ENCODE results near the gene KRTAP10-8. TPM values are rescaled to one million over a fixed set of nuclear protein-coding genes. Genes with fewer than 3 reads are reported as not detected.
"Not testable (repeated sequence)": the region's sequence is repeated elsewhere in the genome, so short reads cannot be mapped to it uniquely, and the experiment has no call there.

The KRTAP10-8 gene
- total RNA-seq, 1 donor, result not detected

- not testable (repeated sequence) for H3K4me1 ChIP-seq (ENCODE audit: insufficient read depth, low read length); H3K4me3 ChIP-seq (ENCODE audit: insufficient read depth, low read length); H3K79me2 ChIP-seq (ENCODE audit: insufficient read depth, low read length); H2AFZ ChIP-seq (ENCODE audit: low read length); H3K4me2 ChIP-seq (ENCODE audit: insufficient read depth, low read length); H3K27ac ChIP-seq (ENCODE audit: low read depth, low read length); H4K20me1 ChIP-seq (ENCODE audit: insufficient read depth, low read length); DNase-seq (ENCODE audit: insufficient read length, low spot score, missing footprints); H3K36me3 ChIP-seq (ENCODE audit: insufficient read depth, low read length); H3K27me3 ChIP-seq (ENCODE audit: insufficient read depth, low read length); H3K9me3 ChIP-seq (ENCODE audit: low read depth, low read length)
These were observed 10.8 kb upstream of the KRTAP10-8 start for GRCh38 chr21:44601091-44601490.

GRCh38 chr21:44601596-44602462 lies 10.1 kb upstream of the KRTAP10-8 start:
- Histone ChIP-seq H2AFZ (ENCODE audit: low read length) (no peak overlapping the region), H3K27me3 (ENCODE audit: insufficient read depth, low read length) (no peaks in the 10 kb centered on the region), H4K20me1 (ENCODE audit: insufficient read depth, low read length) (no peaks in the 10 kb centered on the region), H3K4me1 (ENCODE audit: insufficient read depth, low read length) (no peaks in the 10 kb centered on the region), H3K9me3 (ENCODE audit: low read depth, low read length) (no peaks in the 10 kb centered on the region), H3K36me3 (ENCODE audit: insufficient read depth, low read length) (no peaks in the 10 kb centered on the region), H3K27ac (ENCODE audit: low read depth, low read length) (no peak overlapping the region), H3K79me2 (ENCODE audit: insufficient read depth, low read length) (no peaks in the 10 kb centered on the region), H3K4me2 (ENCODE audit: insufficient read depth, low read length) (no peak overlapping the region), H3K4me3 (ENCODE audit: insufficient read depth, low read length) (no peak overlapping the region)
- TF ChIP-seq CTCF (IDR thresholded peaks at IDR 0.05; ENCODE audit: extremely low read depth, low read depth, low read length), result no peak
- DNase-seq (ENCODE audit: insufficient read length, low spot score, missing footprints), result no peak

GRCh38 chr21:44602463-44602850 lies 9.4 kb upstream of the KRTAP10-8 start:
- DNase-seq (ENCODE audit: insufficient read length, low spot score, missing footprints), result no peak
- H3K27me3 ChIP-seq (ENCODE audit: insufficient read depth, low read length), result no peaks in the 10 kb centered on the region

GRCh38 chr21:44603109-44603875 lies 8.6 kb upstream of the KRTAP10-8 start:
- no peaks in the 10 kb centered on the region for H4K20me1 ChIP-seq (ENCODE audit: insufficient read depth, low read length)
- no peaks in the 10 kb centered on the region for H3K9me3 ChIP-seq (ENCODE audit: low read depth, low read length)
- H3K79me2 ChIP-seq (ENCODE audit: insufficient read depth, low read length), result no peaks in the 10 kb centered on the region
- no peak overlapping the region for H3K4me3 ChIP-seq (ENCODE audit: insufficient read depth, low read length)
- no peaks in the 10 kb centered on the region for H3K27me3 ChIP-seq (ENCODE audit: insufficient read depth, low read length)
- no peaks in the 10 kb centered on the region for H3K36me3 ChIP-seq (ENCODE audit: insufficient read depth, low read length)
- no peaks in the 10 kb centered on the region for H3K4me1 ChIP-seq (ENCODE audit: insufficient read depth, low read length)
- H3K27ac ChIP-seq (ENCODE audit: low read depth, low read length), result no peak overlapping the region
- TF ChIP-seq CTCF (IDR thresholded peaks at IDR 0.05; ENCODE audit: extremely low read depth, low read depth, low read length), result no peak
- no peak overlapping the region for H3K4me2 ChIP-seq (ENCODE audit: insufficient read depth, low read length)
- H2AFZ ChIP-seq (ENCODE audit: low read length), result no peak overlapping the region
- no peak for DNase-seq (ENCODE audit: insufficient read length, low spot score, missing footprints)

More at GRCh38 chr21:44602463-44602850, 9.4 kb upstream of the KRTAP10-8 start:
- Histone ChIP-seq H3K4me2 (ENCODE audit: insufficient read depth, low read length) (no peak overlapping the region), H2AFZ (ENCODE audit: low read length) (no peak overlapping the region), H4K20me1 (ENCODE audit: insufficient read depth, low read length) (no peaks in the 10 kb centered on the region), H3K27ac (ENCODE audit: low read depth, low read length) (no peak overlapping the region), H3K9me3 (ENCODE audit: low read depth, low read length) (no peaks in the 10 kb centered on the region), H3K36me3 (ENCODE audit: insufficient read depth, low read length) (no peaks in the 10 kb centered on the region), H3K4me3 (ENCODE audit: insufficient read depth, low read length) (no peak overlapping the region), H3K4me1 (ENCODE audit: insufficient read depth, low read length) (no peaks in the 10 kb centered on the region), H3K79me2 (ENCODE audit: insufficient read depth, low read length) (no peaks in the 10 kb centered on the region)
- TF ChIP-seq CTCF (IDR thresholded peaks at IDR 0.05; ENCODE audit: extremely low read depth, low read depth, low read length), result no peak

Measured in osteoblast (primary cell).